Measurements from ENCODE around the gene COPE.
A peak's percentile ranks its signal among the peaks of the same experiment; 100 is the strongest.

Gene COPE

GRCh38 chr19:18865973-18866799 lies 53.0 kb downstream of the COPE start:
- DNase-seq = peak in 1 of 2 experiments; percentile 20

GRCh38 chr19:18865106-18865972 lies 53.8 kb downstream of the COPE start:
- no peak for DNase-seq

GRCh38 chr19:18863843-18864362 lies 55.3 kb downstream of the COPE start:
- DNase-seq = no peak

GRCh38 chr19:18862976-18863842 lies 56.0 kb downstream of the COPE start:
- no peak for DNase-seq

GRCh38 chr19:18861917-18862316 lies 57.3 kb downstream of the COPE start:
- DNase-seq = no peak

- DNase-seq = no peak
Measured at GRCh38 chr19:18861235-18861634, 58.0 kb downstream of the COPE start.

GRCh38 chr19:18860725-18861124 lies 58.5 kb downstream of the COPE start:
- DNase-seq = no peak

GRCh38 chr19:18860302-18860700 lies 58.9 kb downstream of the COPE start:
- DNase-seq = no peak

GRCh38 chr19:18859676-18860301 lies 59.4 kb downstream of the COPE start:
- no peak for DNase-seq

- DNase-seq = no peak
Measured at GRCh38 chr19:18858906-18859646, 60.1 kb downstream of the COPE start.

GRCh38 chr19:18857223-18857622 lies 62.0 kb downstream of the COPE start:
- no peak for DNase-seq

- no peak for DNase-seq
Measured at GRCh38 chr19:18856385-18857126, 62.6 kb downstream of the COPE start.

GRCh38 chr19:18855647-18856384 lies 63.4 kb downstream of the COPE start:
- DNase-seq = no peak

- no peak for DNase-seq
Measured at GRCh38 chr19:18854982-18855381, 64.2 kb downstream of the COPE start.

GRCh38 chr19:18853755-18854427 lies 65.3 kb downstream of the COPE start:
- no peak for DNase-seq

- no peak for DNase-seq
Measured at GRCh38 chr19:18852648-18853047, 66.5 kb downstream of the COPE start.

- no peak for DNase-seq
Measured at GRCh38 chr19:18851673-18852325, 67.4 kb downstream of the COPE start.

- DNase-seq = no peak
Measured at GRCh38 chr19:18850471-18851375, 68.5 kb downstream of the COPE start.
